Renal cortical epithelial cell (primary cell): ENCODE results near the gene BPHL. TPM values are rescaled to one million over a fixed set of nuclear protein-coding genes. Genes with fewer than 3 reads are reported as not detected.
"Not testable (repeated sequence)": the region's sequence is repeated elsewhere in the genome, so short reads cannot be mapped to it uniquely, and the experiment has no call there.

Experiments
- DNase-seq: peaks from one replicate; pipeline ENCODE4 v3.0.0-alpha.2; 2011; ENCODE audit warnings: low read depth
- total RNA-seq: library from RNA; depleted of rRNA; stranded (reverse); fragments of >200 nt; gene quantifications from 2 replicates; pipeline ENCODE4 v1.2.3, GENCODE V29; 2014

Gene BPHL
- total RNA-seq, 1 donor from 2014 or later = 23.9 TPM

DNA sequence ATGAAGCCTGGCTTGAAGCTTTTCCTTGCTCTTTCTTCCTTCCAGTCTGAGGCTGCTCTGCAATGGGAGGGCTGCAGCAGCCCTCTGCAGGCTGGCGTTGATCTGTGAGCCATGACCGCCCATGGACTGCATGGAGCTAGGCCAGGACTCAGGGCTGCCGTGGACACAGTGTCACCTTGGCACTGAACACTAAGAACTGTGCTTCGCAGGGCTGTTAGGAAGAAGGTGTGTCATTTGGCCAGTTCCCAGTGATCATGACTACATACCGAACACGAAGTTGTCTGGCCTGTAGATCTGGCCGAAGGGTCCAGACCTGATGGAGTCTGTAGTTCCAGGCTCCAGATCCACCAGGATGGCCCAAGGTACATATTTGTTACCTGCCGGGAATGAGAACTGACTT is 60.2 kb downstream of the BPHL start:
- DNase-seq = not testable (repeated sequence)

- not testable (repeated sequence) for DNase-seq
Measured at GRCh38 chr6:3179945-3180344, 61.4 kb downstream of the BPHL start.

GRCh38 chr6:3181105-3181504 is 62.6 kb downstream of the BPHL start:
- DNase-seq = no peak

DNA sequence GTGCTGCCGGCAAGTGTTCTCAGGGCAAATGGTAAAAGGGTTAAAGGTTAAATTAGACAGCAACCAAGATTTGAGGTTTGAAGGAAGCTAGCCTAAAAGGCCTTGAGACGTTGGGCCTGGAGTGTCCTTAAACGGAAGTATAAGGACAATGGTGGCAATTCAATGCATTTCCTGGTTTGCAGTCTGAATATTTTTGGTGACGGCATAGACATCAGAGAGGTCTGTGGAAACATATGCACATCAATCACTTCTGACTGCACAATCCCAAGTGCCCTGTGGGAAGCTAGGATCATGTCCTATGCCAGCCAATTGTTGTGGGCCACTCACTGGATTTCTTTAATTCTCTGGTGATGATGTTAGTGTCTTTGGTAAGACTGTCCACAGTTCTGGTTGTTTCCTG is 64.6 kb downstream of the BPHL start:
- no peak for DNase-seq

DNA sequence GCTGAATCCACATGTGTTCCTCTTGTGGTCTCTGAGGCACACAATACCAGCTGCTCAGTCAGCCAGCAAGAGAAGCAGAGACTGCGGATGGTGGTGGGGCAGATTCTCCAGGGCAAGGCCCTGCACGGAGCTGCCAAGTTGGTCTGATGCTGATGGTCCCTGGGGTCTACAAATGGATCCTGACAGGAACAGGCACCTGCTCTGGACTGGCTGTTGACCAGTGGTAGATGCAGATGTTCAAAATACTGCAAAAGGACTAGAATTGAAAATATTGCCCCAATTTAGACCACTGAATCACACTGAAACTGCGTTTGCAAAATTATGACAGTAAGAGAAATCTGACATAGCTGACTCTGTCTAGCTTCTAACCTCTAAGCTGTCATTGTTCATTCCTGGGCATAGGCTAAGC is 68.5 kb downstream of the BPHL start:
- DNase-seq = no peak

DNA sequence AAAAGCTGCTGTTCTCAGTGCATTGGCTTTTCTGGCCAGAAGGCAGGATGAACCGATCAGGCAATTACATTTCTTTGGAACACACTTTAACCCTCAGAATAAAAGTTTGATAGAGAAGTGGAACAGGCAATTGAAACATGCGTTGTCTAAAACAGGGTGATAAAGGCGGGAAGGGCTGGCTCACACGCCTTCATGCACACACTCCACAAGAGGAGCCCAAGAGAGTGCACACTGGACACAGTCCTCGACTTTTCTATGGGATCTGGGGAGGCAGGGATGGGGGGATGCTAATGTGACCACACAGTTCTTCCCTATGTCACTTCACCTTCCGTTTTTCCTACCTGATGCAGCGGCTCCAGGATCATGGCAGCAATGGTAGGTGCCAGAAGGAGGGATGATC is 69.8 kb downstream of the BPHL start:
- DNase-seq = no peak

DNA sequence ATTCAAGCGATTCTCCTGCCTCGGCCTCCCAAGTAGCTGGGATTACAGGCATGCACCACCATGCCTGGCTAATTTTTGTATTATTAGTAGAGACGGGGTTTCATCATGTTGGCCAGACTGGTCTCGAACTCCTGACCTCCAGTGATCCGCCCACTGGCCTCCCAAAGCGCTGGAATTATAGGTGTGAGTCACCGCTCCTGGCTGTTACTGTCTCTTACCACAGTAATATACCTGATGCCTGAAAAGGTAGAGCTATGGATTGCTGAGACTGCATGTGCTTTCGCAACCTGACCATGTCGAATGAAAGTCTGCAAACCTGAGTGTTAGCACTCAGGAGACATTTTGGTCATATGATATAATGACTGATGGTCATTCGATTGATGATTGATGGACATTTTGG is 70.7 kb downstream of the BPHL start:
- DNase-seq = not testable (repeated sequence)

DNA sequence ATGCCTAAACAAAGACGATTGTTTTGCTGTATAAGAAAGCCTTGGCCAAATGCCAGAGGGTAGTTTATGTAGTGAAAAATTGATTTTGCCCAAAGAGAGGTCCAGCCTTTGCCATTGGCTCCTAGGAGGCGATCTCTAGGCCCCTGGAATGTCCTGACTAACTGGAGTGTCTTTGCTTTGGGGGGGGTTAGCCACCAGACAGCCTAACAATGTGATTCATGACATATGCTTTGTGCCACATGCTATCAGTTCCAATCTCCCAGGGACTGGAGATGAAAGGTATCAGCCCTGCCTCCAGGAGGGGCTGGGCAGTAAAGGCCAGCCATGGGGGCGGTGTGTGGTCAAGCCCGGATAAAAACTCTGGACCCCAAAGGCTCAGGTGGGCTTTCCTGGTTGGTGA is 71.5 kb downstream of the BPHL start:
- DNase-seq = no peak

GRCh38 chr6:3190779-3191178 is 72.3 kb downstream of the BPHL start:
- DNase-seq = no peak

GRCh38 chr6:3193102-3193849 is 74.8 kb downstream of the BPHL start:
- DNase-seq = no peak

GRCh38 chr6:3194535-3195419 is 76.3 kb downstream of the BPHL start:
- DNase-seq = no peak

DNA sequence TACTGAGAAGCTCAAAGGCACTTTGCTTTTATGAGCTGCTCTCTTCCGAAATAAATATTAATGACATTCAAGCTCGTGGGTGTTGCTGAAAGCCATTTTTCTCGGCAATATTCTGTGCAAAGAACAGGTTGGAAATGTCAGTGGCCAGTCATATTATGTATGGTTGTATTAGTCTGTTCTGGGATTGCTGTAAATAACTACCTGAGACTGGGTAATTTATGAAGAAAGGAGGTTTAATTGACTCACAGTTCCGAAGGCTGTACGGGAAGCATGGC is 76.8 kb downstream of the BPHL start:
- DNase-seq = no peak

- DNase-seq = no peak
Measured at GRCh38 chr6:3195695-3196497, 77.4 kb downstream of the BPHL start.

GRCh38 chr6:3196770-3197169 is 78.3 kb downstream of the BPHL start:
- no peak for DNase-seq

DNA sequence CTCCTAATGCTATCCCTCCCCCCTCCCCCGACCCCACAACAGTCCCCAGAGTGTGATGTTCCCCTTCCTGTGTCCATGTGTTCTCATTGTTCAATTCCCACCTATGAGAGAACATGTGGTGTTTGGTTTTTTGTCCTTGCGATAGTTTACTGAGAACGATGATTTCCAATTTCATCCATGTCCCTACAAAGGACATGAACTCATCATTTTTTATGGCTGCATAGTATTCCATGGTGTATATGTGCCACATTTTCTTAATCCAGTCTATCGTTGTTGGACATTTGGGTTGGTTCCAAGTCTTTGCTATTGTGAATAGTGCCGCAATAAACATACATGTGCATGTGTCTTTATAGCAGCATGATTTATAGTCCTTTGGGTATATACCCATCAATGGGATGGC is 79.2 kb downstream of the BPHL start:
- not testable (repeated sequence) for DNase-seq

GRCh38 chr6:3199382-3199781 is 80.9 kb downstream of the BPHL start:
- DNase-seq = no peak

DNA sequence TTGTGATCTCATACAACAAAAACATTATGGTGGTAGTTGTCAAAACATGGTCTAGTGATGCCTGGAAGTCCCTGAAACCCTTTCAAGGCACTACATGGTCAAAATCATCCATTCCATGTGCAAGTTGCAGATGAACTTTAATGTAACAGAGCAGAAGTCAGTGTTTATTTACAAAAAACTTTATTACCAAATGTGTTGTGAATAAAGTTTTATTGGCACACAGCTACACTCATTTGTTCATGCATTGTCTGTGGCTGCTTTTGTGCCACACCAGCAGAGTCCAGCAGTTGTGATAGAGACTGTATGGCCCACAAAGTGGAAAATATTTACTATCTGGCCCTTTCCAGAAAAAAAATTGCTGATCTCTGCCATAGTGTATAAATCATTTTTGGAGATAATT is 82.2 kb downstream of the BPHL start:
- DNase-seq = no peak

DNA sequence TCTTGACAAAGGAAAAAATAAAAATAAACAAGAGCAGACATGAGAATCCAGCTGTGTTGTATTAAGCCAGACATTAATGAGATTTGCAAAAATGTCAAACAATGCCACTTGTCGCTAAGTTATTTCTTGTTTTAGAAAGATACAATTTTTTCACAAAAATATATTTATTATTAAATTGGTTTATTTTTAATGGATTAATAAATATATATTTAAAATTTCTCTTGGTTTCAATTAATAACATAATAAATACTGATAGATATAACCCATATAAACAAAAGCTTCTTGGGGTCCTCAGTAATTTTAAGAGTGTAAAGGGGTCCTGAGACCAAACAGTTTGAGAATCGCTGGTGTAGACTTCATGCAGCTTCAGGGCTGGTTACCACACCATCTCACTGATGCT is 82.9 kb downstream of the BPHL start:
- DNase-seq = no peak
